GM23338 (cell line): ENCODE data around the gene SLC38A10. TPM values are rescaled to one million over a fixed set of nuclear protein-coding genes. Genes with fewer than 3 reads are reported as not detected.

Experiments used
- ATAC-seq: fragments of 200-7000 bp; cut with Tn5 transposase; 3 replicates; pipeline ENCODE4 v1.9.1; 2020
- DNase-seq: peaks from one replicate; pipeline ENCODE4 v3.0.0-alpha.2; 2015; ENCODE audit warnings: low spot score
- H2AFZ ChIP-seq: fragments of 200-600 bp; sonication (generic); 2 replicates; pipeline ENCODE4 v1.8.0; 2016; ENCODE audit warnings: antibody characterized with exemption, mild to moderate bottlenecking, moderate library complexity
- H3F3A ChIP-seq: fragments of 200-600 bp; sonication (generic); replicated peaks from 2 replicates; pipeline ENCODE4 v1.8.0; 2017; ENCODE audit warnings: antibody characterized with exemption, mixed run types, low read depth
- H3K27ac ChIP-seq: fragments of 200-600 bp; sonication (generic); 2 replicates; pipeline ENCODE4 v1.6.1; 2016; ENCODE audit warnings: low read depth
- H3K27me3 ChIP-seq: fragments of 200-600 bp; sonication (generic); 2 replicates; pipeline ENCODE4 v1.8.0; 2016; ENCODE audit warnings: mild to moderate bottlenecking, mixed run types, moderate library complexity; ENCODE audit not compliant: insufficient read depth
- H3K36me3 ChIP-seq: fragments of 200-600 bp; sonication (generic); 2 replicates; pipeline ENCODE4 v1.8.0; 2016; ENCODE audit warnings: mild to moderate bottlenecking; ENCODE audit not compliant: insufficient read depth
- H3K4me1 ChIP-seq: fragments of 200-600 bp; sonication (generic); 2 replicates; pipeline ENCODE4 v1.8.0; 2016; ENCODE audit warnings: mild to moderate bottlenecking, moderate library complexity; ENCODE audit not compliant: insufficient read depth
- H3K4me2 ChIP-seq: fragments of 200-600 bp; sonication (generic); 2 replicates; pipeline ENCODE4 v1.7.1; 2017; ENCODE audit warnings: mixed run types
- H3K4me3 ChIP-seq: fragments of 200-600 bp; sonication (generic); 2 replicates; pipeline ENCODE4 v1.6.1; 2016; ENCODE audit warnings: mixed run types
- H3K79me2 ChIP-seq: fragments of 200-600 bp; sonication (generic); replicated peaks from 2 replicates; pipeline ENCODE4 v1.8.0; 2017; ENCODE audit warnings: mild to moderate bottlenecking; ENCODE audit not compliant: insufficient read depth
- H3K9me2 ChIP-seq: fragments of 200-600 bp; sonication (generic); 2 replicates; pipeline ENCODE4 v1.8.0; 2017; ENCODE audit not compliant: insufficient read depth
- H4K20me1 ChIP-seq: fragments of 200-600 bp; sonication (generic); replicated peaks from 2 replicates; pipeline ENCODE4 v1.8.0; 2017; ENCODE audit warnings: mild to moderate bottlenecking; ENCODE audit not compliant: insufficient read depth
- H3K27ac Mint-ChIP-seq: 2 replicates; pipeline ENCODE4 v1.8.0; 2020; ENCODE audit warnings: inconsistent platforms, mild to moderate bottlenecking, moderate library complexity, mixed read lengths
- H3K27me3 Mint-ChIP-seq: 3 replicates; pipeline ENCODE4 v1.8.0; 2022; ENCODE audit warnings: low read depth, mild to moderate bottlenecking, moderate library complexity, mixed read lengths, inconsistent platforms; ENCODE audit not compliant: insufficient read depth, poor library complexity
- H3K36me3 Mint-ChIP-seq: 3 replicates; pipeline ENCODE4 v1.8.0; 2021; ENCODE audit warnings: low read depth, mild to moderate bottlenecking, inconsistent platforms, moderate library complexity, mixed read lengths
- H3K4me1 Mint-ChIP-seq: 3 replicates; pipeline ENCODE4 v1.8.0; 2020; ENCODE audit warnings: mild to moderate bottlenecking, inconsistent platforms, mixed read lengths
- H3K4me3 Mint-ChIP-seq: 3 replicates; pipeline ENCODE4 v1.8.0; 2021; ENCODE audit warnings: moderate library complexity, mild to moderate bottlenecking, inconsistent platforms, mixed read lengths
- H3K9me3 Mint-ChIP-seq: 3 replicates; pipeline ENCODE4 v1.8.0; 2020; ENCODE audit warnings: moderate library complexity, mild to moderate bottlenecking, inconsistent platforms, mixed read lengths
- CTCF ChIP-seq, 2 experiments: fragments of 200-600 bp in 1 of 2; sonication (generic) in 1 of 2; conservative IDR thresholded peaks; 2 replicates each; pipeline versions ENCODE4 v1.5.1 to v1.6.1; 2016 to 2017; ENCODE audit warnings: antibody characterized with exemption in 2 of 2, low read depth in 2 of 2, mild to moderate bottlenecking in 2 of 2, moderate library complexity in 1 of 2
- ETS1 ChIP-seq: IDR thresholded peaks from 2 replicates; pipeline ENCODE4 v1.6.1; 2016; ENCODE audit warnings: antibody characterized with exemption
- REST ChIP-seq: IDR thresholded peaks from one replicate; pipeline ENCODE4 v1.6.1; 2018; ENCODE audit warnings: antibody characterized with exemption; ENCODE audit not compliant: unreplicated experiment
- STAT1 ChIP-seq: IDR thresholded peaks from one replicate; pipeline ENCODE4 v1.6.1; 2016; ENCODE audit warnings: antibody characterized with exemption; ENCODE audit not compliant: unreplicated experiment
- ZNF114 ChIP-seq: fragments of 250-450 bp; sonication (Bioruptor Pico); IDR thresholded peaks from 2 replicates; pipeline ENCODE4 v1.5.0; 2020; ENCODE audit warnings: mild to moderate bottlenecking, moderate library complexity
- ZNF331 ChIP-seq: fragments of 250-450 bp; sonication (Bioruptor Pico); IDR thresholded peaks from 2 replicates; pipeline ENCODE4 v1.5.0; 2020; ENCODE audit warnings: low read depth, mild to moderate bottlenecking, moderate library complexity
- polyA plus RNA-seq: library from polyadenylated mRNA; unstranded; fragments of >200 nt; fragmentation: Nextera tagmentation; extraction: Ambion mirVana; gene quantifications from 2 replicates; pipeline ENCODE4 v1.2.1, GENCODE V29; 2016
- total RNA-seq: library from RNA; depleted of rRNA; stranded (reverse); fragments of >200 nt; shearing (Covaris generic); gene quantifications from 2 replicates; pipeline ENCODE4 v1.2.3, GENCODE V29; 2014

Gene SLC38A10
- total and polyA plus RNA-seq, 2 experiments from 2014 or later = 17.1 to 55.8 TPM

- H3K27ac Mint-ChIP-seq = no peak overlapping the region
- no peak for ATAC-seq
Measured at GRCh38 chr17:81246679-81247338, 48.3 kb downstream of the SLC38A10 start.

GRCh38 chr17:81246343-81246670 is 48.8 kb downstream of the SLC38A10 start:
- Mint-ChIP-seq H3K36me3 (peaks cover 15% of the 10 kb centered on the region), H3K27ac (no peak overlapping the region), H3K4me3 (no peak overlapping the region), H3K27me3 (peaks cover 28% of the 10 kb centered on the region), H3K4me1 (peaks cover 20% of the 10 kb centered on the region), H3K9me3 (peaks cover 3% of the 10 kb centered on the region; the same call in 2 of the 3 replicates)
- H3K4me3 ChIP-seq = no peak overlapping the region
- no peaks in the 10 kb centered on the region for H3K36me3 ChIP-seq
- no peak overlapping the region for H2AFZ ChIP-seq
- DNase-seq (no peak), ATAC-seq (no peak)
- H3F3A ChIP-seq = peaks cover 3% of the 10 kb centered on the region; the same call in 1 of the 2 replicates
- no peaks in the 10 kb centered on the region; the same call in 1 of the 2 replicates for H3K4me1 ChIP-seq
- no peaks in the 10 kb centered on the region for H3K79me2 ChIP-seq
- H3K4me2 ChIP-seq = no peak overlapping the region
- no peaks in the 10 kb centered on the region for H3K27me3 ChIP-seq
- no peak for TF ChIP-seq ZNF331
- peaks cover 6% of the 10 kb centered on the region; the same call in 1 of the 2 replicates for H4K20me1 ChIP-seq
- H3K27ac ChIP-seq = no peak overlapping the region
- no peaks in the 10 kb centered on the region for H3K9me2 ChIP-seq

More at GRCh38 chr17:81246679-81247338, 48.3 kb downstream of the SLC38A10 start:
- Histone ChIP-seq H3K27ac (no peak overlapping the region), H4K20me1 (peaks cover 6% of the 10 kb centered on the region; the same call in 1 of the 2 replicates), H3K36me3 (no peaks in the 10 kb centered on the region), H3K9me2 (no peaks in the 10 kb centered on the region), H2AFZ (no peak overlapping the region), H3K4me2 (no peak overlapping the region), H3K4me1 (no peaks in the 10 kb centered on the region; the same call in 1 of the 2 replicates), H3K4me3 (no peak overlapping the region), H3K79me2 (no peaks in the 10 kb centered on the region), H3K27me3 (no peaks in the 10 kb centered on the region), H3F3A (no peaks in the 10 kb centered on the region)
- H3K4me3 Mint-ChIP-seq = no peak overlapping the region
- H3K27me3 Mint-ChIP-seq = peaks cover 26% of the 10 kb centered on the region
- DNase-seq = no peak
- H3K36me3 Mint-ChIP-seq = peaks cover 11% of the 10 kb centered on the region
- peaks cover 3% of the 10 kb centered on the region; the same call in 2 of the 3 replicates for H3K9me3 Mint-ChIP-seq
- peaks cover 21% of the 10 kb centered on the region for H3K4me1 Mint-ChIP-seq
- TF ChIP-seq ZNF331 = no peak

- TF ChIP-seq REST (no peak), STAT1 (no peak), CTCF (conservative IDR thresholded peaks at IDR 0.05; ENCODE audit: low read depth in 2 of 2) (no peak), ETS1 (no peak), ZNF114 (CRISPR knock-in tag) (no peak)
- no peak overlapping the region for H3K4me3 ChIP-seq
- H2AFZ ChIP-seq = no peak overlapping the region
- peaks cover 24% of the 10 kb centered on the region for H3K27me3 Mint-ChIP-seq
- H3K27ac ChIP-seq = no peak overlapping the region
- H3K36me3 Mint-ChIP-seq = peaks cover 20% of the 10 kb centered on the region
- H3K27me3 ChIP-seq = no peaks in the 10 kb centered on the region
- H3K4me2 ChIP-seq = no peak overlapping the region
- peaks cover 19% of the 10 kb centered on the region for H3K4me1 Mint-ChIP-seq
- peaks cover 3% of the 10 kb centered on the region; the same call in 2 of the 3 replicates for H3K9me3 Mint-ChIP-seq
- H3F3A ChIP-seq = peaks cover 7% of the 10 kb centered on the region; the same call in 1 of the 2 replicates
- no peaks in the 10 kb centered on the region for H3K36me3 ChIP-seq
- no peaks in the 10 kb centered on the region for H3K9me2 ChIP-seq
- peaks cover 2% of the 10 kb centered on the region for H3K79me2 ChIP-seq
- DNase-seq (no peak), ATAC-seq (no peak)
- H4K20me1 ChIP-seq = peaks cover 6% of the 10 kb centered on the region; the same call in 1 of the 2 replicates
- H3K4me1 ChIP-seq = no peaks in the 10 kb centered on the region; the same call in 1 of the 2 replicates
- H3K4me3 Mint-ChIP-seq = no peak overlapping the region
- no peak overlapping the region for H3K27ac Mint-ChIP-seq
Measured at GRCh38 chr17:81245665-81246342, 49.3 kb downstream of the SLC38A10 start.
